Caco-2 (cell line): Measurements from ENCODE around the gene CDYL2. TPM values are rescaled to one million over a fixed set of nuclear protein-coding genes. Genes with fewer than 3 reads are reported as not detected.

Experiments
- BruUV-seq: library from RNA; stranded (reverse); fragments of 400-500 nt; replicated peaks from 2 replicates; lab custom pipeline; 2021; lab: Mats Ljungman, UMichigan
- CTCF ChIA-PET: fragments of 300-600 bp; sonication (Branson Sonifier 250); formaldehyde crosslinking; loops from one replicate; lab custom pipeline; 2022; ENCODE audit warnings: antibody characterized with exemption; lab: Charles Lee
- POLR2A ChIA-PET: fragments of 300-600 bp; sonication (Branson Sonifier 250); formaldehyde crosslinking; loops from one replicate; lab custom pipeline; 2022; ENCODE audit warnings: antibody characterized with exemption; lab: Charles Lee
- DNase-seq, 2 experiments: peaks; one replicate each; pipeline versions ENCODE4 v3.0.0 to v3.0.0-alpha.2; 2020 to 2022
- H3K27me3 ChIP-seq: replicated peaks from 2 replicates; pipeline ENCODE4 v1.6.0; 2011; ENCODE audit warnings: low read length; ENCODE audit not compliant: control insufficient read depth, insufficient read depth
- H3K36me3 ChIP-seq: 2 replicates; pipeline ENCODE4 v1.5.1; 2011; ENCODE audit warnings: low read length; ENCODE audit not compliant: control insufficient read depth, insufficient read depth
- H3K4me1 ChIP-seq: fragments of 250-450 bp; sonication (Bioruptor Pico); 2 replicates; pipeline ENCODE4 v1.5.1; 2020; ENCODE audit warnings: mild to moderate bottlenecking
- H3K4me3 ChIP-seq: 2 replicates; pipeline ENCODE4 v1.5.1; 2011; ENCODE audit warnings: low read depth, mild to moderate bottlenecking, control low read depth, low read length
- H3K9me3 ChIP-seq: fragments of 250-450 bp; sonication (Bioruptor Pico); 2 replicates; pipeline ENCODE4 v1.5.1; 2020; ENCODE audit warnings: mild to moderate bottlenecking, moderate library complexity
- H3K27ac Mint-ChIP-seq: one replicate; pipeline ENCODE4 v1.8.0; 2022; ENCODE audit warnings: mixed read lengths; ENCODE audit not compliant: unreplicated experiment
- H3K27me3 Mint-ChIP-seq: one replicate; pipeline ENCODE4 v1.8.0; 2022; ENCODE audit warnings: mixed read lengths; ENCODE audit not compliant: insufficient read depth, unreplicated experiment
- H3K36me3 Mint-ChIP-seq: one replicate; pipeline ENCODE4 v1.8.0; 2022; ENCODE audit warnings: mild to moderate bottlenecking, mixed read lengths; ENCODE audit not compliant: insufficient read depth, unreplicated experiment
- H3K4me1 Mint-ChIP-seq: one replicate; pipeline ENCODE4 v1.8.0; 2022; ENCODE audit warnings: low read depth, mixed read lengths; ENCODE audit not compliant: unreplicated experiment
- H3K4me3 Mint-ChIP-seq: one replicate; pipeline ENCODE4 v1.8.0; 2022; ENCODE audit warnings: mild to moderate bottlenecking, moderate library complexity, mixed read lengths; ENCODE audit not compliant: unreplicated experiment
- H3K9me3 Mint-ChIP-seq: one replicate; pipeline ENCODE4 v1.8.0; 2022; ENCODE audit warnings: mixed read lengths; ENCODE audit not compliant: unreplicated experiment
- CTCF ChIP-seq, 2 experiments: fragments of 200-600 bp in 1 of 2; IDR thresholded peaks; 1 replicate in 1 of 2; 2 replicates in 1 of 2; pipeline versions ENCODE4 v1.5.1 to v1.8.0; 2011 to 2022; ENCODE audit warnings: antibody characterized with exemption in 1 of 2, control low read depth in 1 of 2, inconsistent platforms in 1 of 2, low read depth in 1 of 2, low read length in 1 of 2, mild to moderate bottlenecking in 1 of 2, moderate library complexity in 1 of 2; ENCODE audit not compliant: insufficient read depth in 1 of 2, severe bottlenecking in 1 of 2, unreplicated experiment in 1 of 2
- intact Hi-C: fragments of 100-400 bp; cut with micrococcal nuclease; formaldehyde crosslinking; loops from one replicate; pipeline ENCODE4 v1.10.0; 2022; ENCODE audit not compliant: unreplicated experiment
- total RNA-seq: library from RNA; stranded (reverse); gene quantifications from 2 replicates; pipeline ENCODE4 v1.2.3, GENCODE V29; 2022

The CDYL2 gene
- total RNA-seq, 1 experiment from 2014 or later, result 1.8 TPM

DNA sequence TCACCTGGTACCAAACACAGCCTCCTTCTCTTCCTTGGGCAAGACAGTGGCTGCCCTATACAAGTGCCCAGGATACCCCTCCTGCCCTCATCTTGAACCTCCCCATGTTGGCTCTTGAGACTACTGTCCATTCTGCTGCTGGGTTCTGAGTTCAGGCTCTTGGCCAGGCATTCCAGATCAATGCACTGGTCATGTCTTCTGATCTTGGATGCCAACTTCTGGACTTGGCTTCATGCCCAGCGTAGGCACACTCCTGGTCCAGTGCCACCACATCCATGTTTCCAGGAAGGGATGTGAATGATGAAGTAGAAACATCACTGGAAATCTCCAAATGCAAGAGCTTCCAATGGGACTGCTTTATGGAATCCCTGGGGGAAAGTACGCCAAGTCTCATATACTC, 212.1 kb downstream of the CDYL2 start:
- TF ChIP-seq CTCF (IDR thresholded peaks at IDR 0.05; ENCODE audit: insufficient read depth in 1 of 2, low read depth in 1 of 2, low read length in 1 of 2, severe bottlenecking in 1 of 2, unreplicated experiment in 1 of 2), result no peak
- CTCF ChIA-PET, result no interaction called here
- no peaks in the 10 kb centered on the region for H3K9me3 ChIP-seq
- H3K27ac Mint-ChIP-seq, result no peak overlapping the region
- H3K4me3 Mint-ChIP-seq, result no peak overlapping the region
- BruUV-seq, result no TSS peak
- H3K27me3 ChIP-seq, result no peaks in the 10 kb centered on the region
- H3K9me3 Mint-ChIP-seq, result peaks cover 17% of the 10 kb centered on the region
- H3K27me3 Mint-ChIP-seq, result peaks cover 9% of the 10 kb centered on the region
- H3K4me3 ChIP-seq, result no peak overlapping the region
- no peak for DNase-seq
- POLR2A ChIA-PET, result no interaction called here
- no peaks in the 10 kb centered on the region for H3K4me1 ChIP-seq
- intact Hi-C loops, result no loop called here
- no peaks in the 10 kb centered on the region for H3K4me1 Mint-ChIP-seq
- H3K36me3 ChIP-seq, result no peaks in the 10 kb centered on the region
- no peaks in the 10 kb centered on the region for H3K36me3 Mint-ChIP-seq

DNA sequence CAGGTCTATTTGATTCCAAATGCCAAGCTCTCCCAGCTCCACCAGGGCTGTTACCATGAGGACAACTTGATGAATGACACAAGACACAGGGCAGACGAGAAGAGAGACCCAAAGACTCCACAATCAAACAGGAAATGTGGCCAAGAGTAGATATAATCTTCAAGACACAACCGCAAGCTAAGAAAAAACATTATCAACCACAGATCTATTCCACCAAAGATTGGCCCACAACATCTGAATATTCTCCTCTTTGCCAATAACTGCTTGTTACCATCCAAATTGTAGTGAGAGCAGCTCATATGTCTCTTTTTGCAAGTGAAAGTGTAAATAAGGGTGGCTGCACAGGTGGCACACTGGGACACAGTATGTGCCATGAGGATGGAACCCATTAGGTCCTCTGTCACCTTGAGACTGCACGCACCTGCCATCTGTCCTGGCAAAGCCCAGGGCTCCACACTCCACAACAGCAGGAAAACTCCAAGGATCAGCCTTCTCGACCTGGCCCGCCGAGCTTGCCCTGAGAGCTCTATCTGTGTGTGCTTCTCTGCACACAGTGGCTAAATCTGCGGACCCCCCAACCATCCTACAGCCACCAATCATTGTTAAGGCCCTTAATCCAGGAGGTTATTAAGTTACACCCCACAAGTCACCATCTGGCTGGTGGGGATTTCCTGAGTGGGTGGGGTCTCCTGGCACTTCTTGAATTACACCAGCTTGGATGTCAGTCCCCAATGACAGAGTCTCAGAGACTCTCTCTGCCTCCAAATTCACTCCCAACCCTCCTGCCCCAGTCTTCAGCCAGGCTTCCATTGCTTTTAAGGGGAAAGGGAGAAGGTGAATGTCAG, 213.1 kb downstream of the CDYL2 start:
- H3K4me1 ChIP-seq, result no peaks in the 10 kb centered on the region
- no peaks in the 10 kb centered on the region for H3K4me1 Mint-ChIP-seq
- POLR2A ChIA-PET, result no interaction called here
- H3K9me3 ChIP-seq, result no peaks in the 10 kb centered on the region
- H3K4me3 ChIP-seq, result no peak overlapping the region
- H3K27me3 Mint-ChIP-seq, result peaks cover 4% of the 10 kb centered on the region
- no peaks in the 10 kb centered on the region for H3K36me3 Mint-ChIP-seq
- BruUV-seq, result no TSS peak
- no peaks in the 10 kb centered on the region for H3K27me3 ChIP-seq
- no peak for TF ChIP-seq CTCF (IDR thresholded peaks at IDR 0.05; ENCODE audit: insufficient read depth in 1 of 2, low read depth in 1 of 2, low read length in 1 of 2, severe bottlenecking in 1 of 2, unreplicated experiment in 1 of 2)
- no peaks in the 10 kb centered on the region for H3K36me3 ChIP-seq
- H3K27ac Mint-ChIP-seq, result no peak overlapping the region
- H3K4me3 Mint-ChIP-seq, result no peak overlapping the region
- CTCF ChIA-PET, result no interaction called here
- peaks cover 7% of the 10 kb centered on the region for H3K9me3 Mint-ChIP-seq
- intact Hi-C loops, result no loop called here
- DNase-seq, result no peak

- no peaks in the 10 kb centered on the region for H3K9me3 Mint-ChIP-seq
- H3K36me3 Mint-ChIP-seq, result no peaks in the 10 kb centered on the region
- TF ChIP-seq CTCF (IDR thresholded peaks at IDR 0.05; ENCODE audit: insufficient read depth in 1 of 2, low read depth in 1 of 2, low read length in 1 of 2, severe bottlenecking in 1 of 2, unreplicated experiment in 1 of 2), result no peak
- Histone ChIP-seq H3K9me3 (no peaks in the 10 kb centered on the region), H3K4me1 (no peaks in the 10 kb centered on the region), H3K27me3 (peaks cover 2% of the 10 kb centered on the region), H3K36me3 (no peaks in the 10 kb centered on the region), H3K4me3 (no peak overlapping the region)
- no peak overlapping the region for H3K4me3 Mint-ChIP-seq
- BruUV-seq, result no TSS peak
- DNase-seq, result no peak
- peaks cover 3% of the 10 kb centered on the region for H3K27me3 Mint-ChIP-seq
- intact Hi-C loops, result no loop called here
- H3K4me1 Mint-ChIP-seq, result no peaks in the 10 kb centered on the region
- ChIA-PET POLR2A (interaction anchor here (0.5 kb wide), 1 partner anchor 1153 kb away, joined by 3 read pairs; no protein-coding TSS in a partner anchor), CTCF (no interaction called here)
- H3K27ac Mint-ChIP-seq, result no peak overlapping the region
These were observed 217.3 kb downstream of the CDYL2 start for GRCh38 chr16:80587071-80587470.
